ENCODE results near the gene HS3ST2.

HS3ST2 gene

DNA sequence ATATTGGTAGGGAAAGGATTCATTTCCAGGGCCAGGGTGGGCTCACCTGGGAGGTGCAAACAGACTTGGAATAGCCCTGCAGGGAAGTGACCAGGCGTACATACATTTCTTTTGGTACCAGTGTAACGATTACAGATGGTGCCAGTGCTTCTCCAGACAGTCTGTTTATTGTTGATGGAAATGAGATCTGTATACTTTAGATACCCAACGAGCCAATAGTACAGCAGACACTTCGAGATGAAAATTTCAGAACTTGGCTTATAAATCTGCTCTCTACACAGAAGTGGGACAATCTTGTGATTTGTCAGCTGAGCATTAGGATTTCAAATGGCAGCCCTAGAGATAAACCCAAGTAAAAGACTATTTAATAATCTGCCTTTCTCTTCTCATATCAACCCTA lies 57.9 kb downstream of the HS3ST2 start:
- no peak for DNase-seq (ENCODE audit: low read depth)
- TF ChIP-seq, protein P1, sequence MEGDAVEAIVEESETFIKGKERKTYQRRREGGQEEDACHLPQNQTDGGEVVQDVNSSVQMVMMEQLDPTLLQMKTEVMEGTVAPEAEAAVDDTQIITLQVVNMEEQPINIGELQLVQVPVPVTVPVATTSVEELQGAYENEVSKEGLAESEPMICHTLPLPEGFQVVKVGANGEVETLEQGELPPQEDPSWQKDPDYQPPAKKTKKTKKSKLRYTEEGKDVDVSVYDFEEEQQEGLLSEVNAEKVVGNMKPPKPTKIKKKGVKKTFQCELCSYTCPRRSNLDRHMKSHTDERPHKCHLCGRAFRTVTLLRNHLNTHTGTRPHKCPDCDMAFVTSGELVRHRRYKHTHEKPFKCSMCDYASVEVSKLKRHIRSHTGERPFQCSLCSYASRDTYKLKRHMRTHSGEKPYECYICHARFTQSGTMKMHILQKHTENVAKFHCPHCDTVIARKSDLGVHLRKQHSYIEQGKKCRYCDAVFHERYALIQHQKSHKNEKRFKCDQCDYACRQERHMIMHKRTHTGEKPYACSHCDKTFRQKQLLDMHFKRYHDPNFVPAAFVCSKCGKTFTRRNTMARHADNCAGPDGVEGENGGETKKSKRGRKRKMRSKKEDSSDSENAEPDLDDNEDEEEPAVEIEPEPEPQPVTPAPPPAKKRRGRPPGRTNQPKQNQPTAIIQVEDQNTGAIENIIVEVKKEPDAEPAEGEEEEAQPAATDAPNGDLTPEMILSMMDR (conservative IDR thresholded peaks at IDR 0.05; ENCODE audit: low read depth, low read length), result no peak
- no peak overlapping the region for H3K4me3 ChIP-seq (ENCODE audit: low read length)

DNA sequence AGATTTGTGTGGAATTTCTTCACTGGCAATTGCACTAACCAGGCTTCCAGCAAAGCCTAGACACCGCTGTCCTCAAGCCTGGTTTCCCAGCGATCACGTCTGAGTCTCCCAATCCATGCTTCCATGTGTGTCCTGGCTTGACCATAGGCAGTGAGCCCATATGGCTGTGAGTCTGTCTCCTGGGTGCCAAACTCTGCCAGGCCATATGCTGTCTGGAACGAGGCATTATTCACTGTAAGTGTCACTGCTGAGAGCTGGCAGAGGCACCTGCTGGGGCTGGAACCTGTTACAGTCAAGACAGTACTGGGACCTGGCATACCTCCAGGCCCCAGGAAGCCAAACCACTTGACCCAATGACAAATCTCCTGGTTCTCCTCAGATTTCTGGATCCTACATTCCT lies 60.4 kb downstream of the HS3ST2 start:
- no peak overlapping the region for H3K4me3 ChIP-seq (ENCODE audit: low read length)
- no peak for DNase-seq (ENCODE audit: low read depth)
- TF ChIP-seq, protein P1 (conservative IDR thresholded peaks at IDR 0.05; ENCODE audit: low read depth, low read length), result no peak

DNA sequence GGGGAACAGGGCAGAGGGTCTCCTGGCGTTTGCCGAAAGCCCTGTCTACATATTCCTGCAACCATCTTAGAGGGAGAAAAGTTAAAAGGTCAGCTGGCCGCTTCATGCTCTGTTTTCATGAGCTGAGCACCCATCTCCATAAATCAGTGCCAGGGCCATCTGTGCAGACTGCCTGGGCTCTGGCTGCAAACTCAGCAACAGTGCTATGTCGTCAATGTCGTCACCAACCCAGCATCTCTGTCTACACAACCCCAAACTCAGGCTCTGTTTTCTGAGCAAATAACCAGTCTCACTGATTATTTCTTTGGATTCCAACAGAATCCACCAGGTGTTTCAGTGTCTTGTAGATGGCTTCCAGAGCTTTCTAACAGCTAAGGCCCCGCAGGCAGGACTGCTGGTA lies 65.0 kb downstream of the HS3ST2 start:
- TF ChIP-seq, protein P1 (conservative IDR thresholded peaks at IDR 0.05; ENCODE audit: low read depth, low read length), result no peak
- no peak for DNase-seq (ENCODE audit: low read depth)
- no peak overlapping the region for H3K4me3 ChIP-seq (ENCODE audit: low read length)

DNA sequence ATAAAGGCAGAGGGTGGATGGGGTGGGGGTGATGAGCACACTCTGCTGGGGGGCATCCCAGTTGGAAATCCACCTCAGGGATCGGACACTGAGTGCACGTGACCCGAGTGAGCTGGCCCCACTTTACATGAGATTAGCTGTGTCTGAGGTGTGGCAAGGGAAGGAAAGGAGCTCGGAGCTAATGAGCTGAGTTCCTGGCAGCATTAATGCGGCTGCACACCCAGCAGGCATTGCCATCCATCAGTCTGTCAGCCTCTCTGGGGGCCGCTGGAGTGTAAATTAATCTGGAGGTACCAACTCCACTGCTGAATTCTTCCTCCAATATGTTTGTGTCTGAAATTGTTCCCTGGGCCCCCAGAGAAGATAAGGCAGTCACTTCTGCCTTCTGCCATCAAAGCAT lies 65.5 kb downstream of the HS3ST2 start:
- DNase-seq (ENCODE audit: low read depth), result no peak
- TF ChIP-seq, protein P1 (conservative IDR thresholded peaks at IDR 0.05; ENCODE audit: low read depth, low read length), result no peak
- no peak overlapping the region for H3K4me3 ChIP-seq (ENCODE audit: low read length)

DNA sequence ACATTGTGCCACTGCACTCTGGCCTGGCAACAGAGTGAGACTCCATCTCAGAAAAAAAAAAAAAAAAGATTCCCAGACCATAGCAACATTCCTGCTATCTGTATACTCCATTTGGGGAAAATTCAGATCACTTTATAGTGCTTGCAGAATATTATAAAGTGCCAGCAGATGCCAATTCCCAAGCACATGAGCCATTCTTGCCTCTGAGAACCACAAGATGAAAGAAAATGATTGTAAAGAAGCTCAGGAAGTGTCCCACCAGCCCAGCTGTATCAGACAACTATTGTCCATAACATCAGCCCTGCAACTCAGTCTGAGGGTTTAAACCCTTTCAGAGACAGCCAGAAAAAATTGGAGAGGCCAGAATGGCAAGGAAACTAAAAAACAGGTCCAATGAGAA lies 69.0 kb downstream of the HS3ST2 start:
- DNase-seq (ENCODE audit: low read depth), result no peak
- H3K4me3 ChIP-seq (ENCODE audit: low read length), result no peak overlapping the region
- TF ChIP-seq, protein P1 (conservative IDR thresholded peaks at IDR 0.05; ENCODE audit: low read depth, low read length), result no peak

DNA sequence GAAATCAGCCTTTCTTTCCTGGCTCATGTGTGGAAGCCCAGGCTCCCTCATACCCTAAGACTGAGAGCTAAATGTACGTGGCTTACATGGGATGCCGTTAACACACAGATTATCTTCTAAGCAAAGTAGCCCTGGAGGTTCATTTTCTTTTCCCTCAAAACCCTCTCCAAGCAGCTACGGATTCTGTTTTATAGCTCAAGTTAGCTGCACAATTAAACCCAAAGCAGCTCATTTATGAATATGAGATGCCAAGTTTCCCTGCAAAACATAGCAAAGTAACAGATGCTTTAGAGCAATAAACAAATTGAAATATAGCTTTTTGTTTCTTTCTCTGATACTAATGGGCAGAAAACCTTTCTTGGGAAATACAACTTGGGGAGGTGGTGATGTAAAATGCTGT lies 72.0 kb downstream of the HS3ST2 start:
- no peak overlapping the region for H3K4me3 ChIP-seq (ENCODE audit: low read length)
- TF ChIP-seq, protein P1 (conservative IDR thresholded peaks at IDR 0.05; ENCODE audit: low read depth, low read length), result no peak
- no peak for DNase-seq (ENCODE audit: low read depth)

DNA sequence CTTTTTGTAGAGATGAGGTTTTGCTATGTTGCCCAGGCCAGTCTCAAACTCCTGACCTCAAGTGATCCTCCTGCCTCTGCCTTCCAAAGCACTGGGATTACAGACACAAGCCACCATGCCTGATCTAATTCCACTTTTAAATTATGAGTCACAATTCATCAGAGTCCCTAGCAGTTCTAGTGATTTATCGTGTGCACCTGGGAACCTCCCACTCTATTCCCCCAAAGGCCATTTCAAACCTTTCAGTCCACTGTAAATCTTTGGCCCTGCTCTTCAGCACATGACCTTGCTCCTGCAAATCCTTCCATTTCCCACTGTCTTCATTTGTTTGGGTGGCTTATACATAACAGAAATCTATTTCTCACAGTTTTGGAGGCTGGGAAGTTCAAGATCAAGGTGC lies 73.0 kb downstream of the HS3ST2 start:
- no peak overlapping the region for H3K4me3 ChIP-seq (ENCODE audit: low read length)
- TF ChIP-seq, protein P1 (conservative IDR thresholded peaks at IDR 0.05; ENCODE audit: low read depth, low read length), result no peak
- no peak for DNase-seq (ENCODE audit: low read depth)
